HepG2 (cell line): ENCODE results near the gene SH3BGRL2. TPM values are rescaled to one million over a fixed set of nuclear protein-coding genes. Genes with fewer than 3 reads are reported as not detected.

Experiments used
- ATAC-seq: fragments of 200-7000 bp; cut with Tn5 transposase; 3 replicates; pipeline ENCODE4 v1.9.1; 2020; ENCODE audit warnings: mild to moderate bottlenecking, moderate library complexity
- BruUV-seq: library from RNA; stranded (reverse); fragments of 400-500 nt; replicated peaks from 2 replicates; lab custom pipeline; 2021; lab: Mats Ljungman, UMichigan
- CTCF ChIA-PET: fragments of 300-600 bp; formaldehyde crosslinking; extraction: SDS; loops from one replicate; lab custom pipeline; 2021; ENCODE audit warnings: low total read pairs, inconsistent platforms, low intra/inter-chr PET ratio; lab: Yijun Ruan, JAX
- POLR2A ChIA-PET: fragments of 350-600 bp; sonication (Branson Sonifier 250); formaldehyde crosslinking; loops from one replicate; lab custom pipeline; 2020; ENCODE audit warnings: antibody characterized with exemption, inconsistent platforms; lab: Yijun Ruan, JAX
- DNase-seq: peaks from one replicate; pipeline ENCODE4 v3.0.0-alpha.2; 2015; ENCODE audit warnings: low spot score
- FAIRE-seq: peaks from 3 replicates; lab custom pipeline; 2011; peaks lifted over from hg19 to GRCh38; lab: Jason Lieb, UNC
- H2AFZ ChIP-seq: one replicate; pipeline ENCODE4 v1.6.1; 2011; ENCODE audit warnings: low read length, inconsistent platforms
- H3K27ac ChIP-seq: fragments of 300-600 bp; 3 replicates; pipeline ENCODE4 v1.8.0; 2011; ENCODE audit warnings: mixed run types, mild to moderate bottlenecking, mixed read lengths, low read length, inconsistent platforms; ENCODE audit not compliant: insufficient read depth; ENCODE audit errors: extremely low read length
- H3K27me3 ChIP-seq, 2 experiments: fragments of 200-600 bp in 1 of 2; 2 replicates in 1 of 2; 3 replicates in 1 of 2; pipeline versions ENCODE4 v1.6.0 to v1.8.0; 2011; ENCODE audit warnings: low read length in 2 of 2, mild to moderate bottlenecking in 2 of 2, moderate library complexity in 2 of 2, inconsistent platforms in 1 of 2; ENCODE audit not compliant: insufficient read depth in 2 of 2, control insufficient read depth in 1 of 2
- H3K36me3 ChIP-seq, 2 experiments: fragments of 200-600 bp in 1 of 2; replicated peaks in 1 of 2; 2 replicates in 1 of 2; 3 replicates in 1 of 2; pipeline versions ENCODE4 v1.5.1 to v1.8.0; 2011; ENCODE audit warnings: low read length in 2 of 2, inconsistent platforms in 1 of 2; ENCODE audit not compliant: insufficient read depth in 2 of 2, control insufficient read depth in 1 of 2
- H3K4me1 ChIP-seq: 2 replicates; pipeline ENCODE4 v1.5.1; 2012; ENCODE audit warnings: low read length, inconsistent platforms; ENCODE audit not compliant: insufficient read depth
- H3K4me2 ChIP-seq: 2 replicates; pipeline ENCODE4 v1.6.0; 2011; ENCODE audit warnings: low read depth, low read length, inconsistent platforms
- H3K4me3 ChIP-seq, 3 experiments: fragments of 200-600 bp in 1 of 3; sonication (generic), shearing (Covaris generic) in 1 of 3; replicated peaks in 1 of 3; 2 replicates each; pipeline ENCODE4 v1.5.1; 2011 to 2016; ENCODE audit warnings: low read length in 3 of 3, inconsistent platforms in 2 of 3, low read depth in 2 of 3, mild to moderate bottlenecking in 2 of 3, control low read depth in 1 of 3, mixed read lengths in 1 of 3; ENCODE audit not compliant: insufficient read depth in 1 of 3
- H3K79me2 ChIP-seq: one replicate; pipeline ENCODE4 v1.6.1; 2011; ENCODE audit warnings: low read length, inconsistent platforms; ENCODE audit not compliant: insufficient read depth
- H3K9ac ChIP-seq: 2 replicates; pipeline ENCODE4 v1.6.0; 2011; ENCODE audit warnings: mild to moderate bottlenecking, low read depth, low read length, inconsistent platforms; ENCODE audit not compliant: insufficient read depth
- H3K9me3 ChIP-seq: 2 replicates; pipeline ENCODE4 v1.5.1; 2012; ENCODE audit warnings: mild to moderate bottlenecking, low read length
- H4K20me1 ChIP-seq: 2 replicates; pipeline ENCODE4 v1.6.0; 2011; ENCODE audit warnings: inconsistent platforms, mild to moderate bottlenecking, low read length, moderate library complexity; ENCODE audit not compliant: insufficient read depth
- ELF4 ChIP-seq: sonication (generic); formaldehyde crosslinking; IDR thresholded peaks from 2 replicates; pipeline ENCODE4 v1.5.0; 2020; ENCODE audit warnings: missing genetic modification reagents, mild to moderate bottlenecking, moderate library complexity, borderline replicate concordance
- GFI1 ChIP-seq: sonication (generic); formaldehyde crosslinking; IDR thresholded peaks from 2 replicates; pipeline ENCODE4 v1.5.0; 2020; ENCODE audit warnings: missing genetic modification reagents, mild to moderate bottlenecking, borderline replicate concordance
- JUND ChIP-seq: sonication (generic); formaldehyde crosslinking; IDR thresholded peaks from 2 replicates; pipeline ENCODE4 v1.8.0; 2022; ENCODE audit warnings: mild to moderate bottlenecking, missing genetic modification reagents
- MTA1 ChIP-seq: sonication (generic); formaldehyde crosslinking; IDR thresholded peaks from 2 replicates; pipeline ENCODE4 v1.4.0; 2020; ENCODE audit warnings: missing genetic modification reagents, mild to moderate bottlenecking, borderline replicate concordance
- PAX8 ChIP-seq: sonication (generic); formaldehyde crosslinking; IDR thresholded peaks from 2 replicates; pipeline ENCODE4 v1.8.0; 2022; ENCODE audit warnings: mild to moderate bottlenecking, missing genetic modification reagents, borderline replicate concordance
- ZFP62 ChIP-seq: sonication (generic); formaldehyde crosslinking; IDR thresholded peaks from 2 replicates; pipeline ENCODE4 v1.4.0; 2020; ENCODE audit warnings: missing genetic modification reagents
- ZNF3 ChIP-seq: IDR thresholded peaks from 2 replicates; pipeline ENCODE4 v1.7.0; 2017; ENCODE audit warnings: inconsistent platforms
- ZNF614 ChIP-seq: IDR thresholded peaks from 2 replicates; pipeline ENCODE4 v1.6.1; 2018; ENCODE audit warnings: missing biosample characterization, missing genetic modification reagents, inconsistent platforms, borderline replicate concordance
- ZSCAN30 ChIP-seq: sonication (generic); formaldehyde crosslinking; IDR thresholded peaks from 2 replicates; pipeline ENCODE4 v1.5.0; 2020; ENCODE audit warnings: mild to moderate bottlenecking, missing genetic modification reagents
- WGBS: methylation state at CpG from one replicate; pipeline ENCODE4 v1.1.6; 2017; ENCODE audit warnings: low lambda C conversion rate; 5-methylcytosine and 5-hydroxymethylcytosine counted together
- in situ Hi-C: cut with HindIII; loops from 2 replicates; pipeline ENCODE4 v1.10.0; 2017; ENCODE audit warnings: low pct_unique_long_range_greater_than_20kb; ENCODE audit not compliant: extremely low pct_ligation_motif_present
- intact Hi-C: fragments of 100-400 bp; cut with micrococcal nuclease; formaldehyde crosslinking; loops from one replicate; pipeline ENCODE4 v1.10.0; 2022; ENCODE audit not compliant: unreplicated experiment
- polyA plus RNA-seq, 8 experiments: library from polyadenylated mRNA; depleted of rRNA in 3 of 8; stranded (reverse) in 7 of 8; unstranded in 1 of 8; fragments of >200 nt; fragmentation: Illumina TruSeq in 4 of 8; extraction: Trizol in 4 of 8; gene quantifications; 2 replicates each; pipeline versions ENCODE4 v1.2.1 to v1.2.3, GENCODE V29; 2011 to 2016; ENCODE audit warnings: low read depth in 4 of 8, missing spikeins in 1 of 8, mixed read lengths in 1 of 8; ENCODE audit not compliant: insufficient read depth in 1 of 8
- total RNA-seq, 5 experiments: library from RNA; depleted of rRNA; stranded (reverse); fragments of >200 nt; fragmentation: Illumina TruSeq; extraction: Trizol; gene quantifications; 2 replicates each; pipeline ENCODE4 v1.2.3, GENCODE V29; 2016; ENCODE audit warnings: low read depth in 1 of 5
- TF ChIP-seq, protein P1 (sequence below): sonication (generic); formaldehyde crosslinking; IDR thresholded peaks from 2 replicates; pipeline ENCODE4 v1.4.0; 2020; ENCODE audit warnings: missing genetic modification reagents, borderline replicate concordance
- TF ChIP-seq, protein P2 (sequence below): IDR thresholded peaks from 2 replicates; pipeline ENCODE4 v1.4.0; 2020; ENCODE audit warnings: mild to moderate bottlenecking, missing genetic modification reagents
- TF ChIP-seq, protein P3 (sequence below): sonication (generic); formaldehyde crosslinking; IDR thresholded peaks from 2 replicates; pipeline ENCODE4 v1.4.0; 2020; ENCODE audit warnings: low read depth, mild to moderate bottlenecking, missing genetic modification reagents
- TF ChIP-seq, protein P4 (sequence below): sonication (generic); formaldehyde crosslinking; IDR thresholded peaks from 2 replicates; pipeline ENCODE4 v1.9.0; 2021; ENCODE audit warnings: missing genetic modification reagents, mild to moderate bottlenecking, borderline replicate concordance
- TF ChIP-seq, protein P5 (sequence below): sonication (generic); formaldehyde crosslinking; IDR thresholded peaks from 2 replicates; pipeline ENCODE4 v1.4.0; 2020; ENCODE audit warnings: mild to moderate bottlenecking, missing genetic modification reagents

The SH3BGRL2 gene
- total and polyA plus RNA-seq, 2 of the 13 experiments (the other 11 are each of a cell fraction or from before 2014, with no cell fraction given): 10.9 to 28.8 TPM

DNA sequence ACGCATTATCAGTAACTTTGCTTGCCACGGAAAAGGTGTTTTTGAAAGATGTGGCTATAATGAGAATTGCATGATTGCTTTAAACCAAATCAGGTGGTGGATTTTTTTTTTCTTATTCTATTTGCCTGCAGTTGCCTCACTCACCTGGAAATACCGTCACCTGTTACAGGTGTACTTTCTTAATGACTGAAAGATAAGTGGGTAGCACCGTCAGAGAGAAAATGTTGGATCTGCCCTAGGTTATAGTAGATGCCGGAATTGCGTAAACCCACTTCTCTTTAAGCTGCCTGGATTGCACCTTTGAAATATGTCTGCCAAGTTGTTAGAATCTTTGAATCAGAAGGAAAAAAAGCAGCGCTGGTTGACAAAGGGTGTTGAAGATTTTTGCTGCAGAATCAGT, 68.5 kb downstream of the SH3BGRL2 start:
- peaks cover 3 to 15% of the 10 kb centered on the region in 2 experiments; a peak in 4 of 5 replicates for H3K36me3 ChIP-seq
- ATAC-seq (no peak), DNase-seq (no peak), FAIRE-seq (no peak)
- BruUV-seq: no TSS peak
- no peak overlapping the region for H3K4me2 ChIP-seq
- H3K79me2 ChIP-seq: no peaks in the 10 kb centered on the region
- no peaks in the 10 kb centered on the region for H4K20me1 ChIP-seq
- no peaks in the 10 kb centered on the region for H3K4me1 ChIP-seq
- CTCF ChIA-PET: no interaction called here
- no peak overlapping the region for H3K4me3 ChIP-seq
- no peak overlapping the region for H3K27ac ChIP-seq
- no peaks in the 10 kb centered on the region for H3K9me3 ChIP-seq
- POLR2A ChIA-PET: no interaction called here
- H3K27me3 ChIP-seq: no peaks in the 10 kb centered on the region
- no peak overlapping the region for H2AFZ ChIP-seq
- no peak overlapping the region for H3K9ac ChIP-seq
- intact Hi-C loops (no loop called here), in situ Hi-C loops (no loop called here)
- 96% methylated on average over 7 of the region's 7 CpGs for WGBS
- TF ChIP-seq ZSCAN30 (CRISPR knock-in tag) (no peak), GFI1 (CRISPR knock-in tag) (no peak), PAX8 (CRISPR knock-in tag) (no peak), ZFP62 (CRISPR knock-in tag) (no peak), ELF4 (CRISPR knock-in tag) (no peak), MTA1 (CRISPR knock-in tag) (no peak), ZNF3 (no peak), ZNF614 (CRISPR knock-in tag) (no peak), JUND (CRISPR knock-in tag) (no peak)
- TF ChIP-seq, protein P1, sequence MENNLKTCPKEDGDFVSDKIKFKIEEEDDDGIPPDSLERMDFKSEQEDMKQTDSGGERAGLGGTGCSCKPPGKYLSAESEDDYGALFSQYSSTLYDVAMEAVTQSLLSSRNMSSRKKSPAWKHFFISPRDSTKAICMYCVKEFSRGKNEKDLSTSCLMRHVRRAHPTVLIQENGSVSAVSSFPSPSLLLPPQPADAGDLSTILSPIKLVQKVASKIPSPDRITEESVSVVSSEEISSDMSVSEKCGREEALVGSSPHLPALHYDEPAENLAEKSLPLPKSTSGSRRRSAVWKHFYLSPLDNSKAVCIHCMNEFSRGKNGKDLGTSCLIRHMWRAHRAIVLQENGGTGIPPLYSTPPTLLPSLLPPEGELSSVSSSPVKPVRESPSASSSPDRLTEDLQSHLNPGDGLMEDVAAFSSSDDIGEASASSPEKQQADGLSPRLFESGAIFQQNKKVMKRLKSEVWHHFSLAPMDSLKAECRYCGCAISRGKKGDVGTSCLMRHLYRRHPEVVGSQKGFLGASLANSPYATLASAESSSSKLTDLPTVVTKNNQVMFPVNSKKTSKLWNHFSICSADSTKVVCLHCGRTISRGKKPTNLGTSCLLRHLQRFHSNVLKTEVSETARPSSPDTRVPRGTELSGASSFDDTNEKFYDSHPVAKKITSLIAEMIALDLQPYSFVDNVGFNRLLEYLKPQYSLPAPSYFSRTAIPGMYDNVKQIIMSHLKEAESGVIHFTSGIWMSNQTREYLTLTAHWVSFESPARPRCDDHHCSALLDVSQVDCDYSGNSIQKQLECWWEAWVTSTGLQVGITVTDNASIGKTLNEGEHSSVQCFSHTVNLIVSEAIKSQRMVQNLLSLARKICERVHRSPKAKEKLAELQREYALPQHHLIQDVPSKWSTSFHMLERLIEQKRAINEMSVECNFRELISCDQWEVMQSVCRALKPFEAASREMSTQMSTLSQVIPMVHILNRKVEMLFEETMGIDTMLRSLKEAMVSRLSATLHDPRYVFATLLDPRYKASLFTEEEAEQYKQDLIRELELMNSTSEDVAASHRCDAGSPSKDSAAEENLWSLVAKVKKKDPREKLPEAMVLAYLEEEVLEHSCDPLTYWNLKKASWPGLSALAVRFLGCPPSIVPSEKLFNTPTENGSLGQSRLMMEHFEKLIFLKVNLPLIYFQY (CRISPR knock-in tag): no peak
- TF ChIP-seq, protein P2, sequence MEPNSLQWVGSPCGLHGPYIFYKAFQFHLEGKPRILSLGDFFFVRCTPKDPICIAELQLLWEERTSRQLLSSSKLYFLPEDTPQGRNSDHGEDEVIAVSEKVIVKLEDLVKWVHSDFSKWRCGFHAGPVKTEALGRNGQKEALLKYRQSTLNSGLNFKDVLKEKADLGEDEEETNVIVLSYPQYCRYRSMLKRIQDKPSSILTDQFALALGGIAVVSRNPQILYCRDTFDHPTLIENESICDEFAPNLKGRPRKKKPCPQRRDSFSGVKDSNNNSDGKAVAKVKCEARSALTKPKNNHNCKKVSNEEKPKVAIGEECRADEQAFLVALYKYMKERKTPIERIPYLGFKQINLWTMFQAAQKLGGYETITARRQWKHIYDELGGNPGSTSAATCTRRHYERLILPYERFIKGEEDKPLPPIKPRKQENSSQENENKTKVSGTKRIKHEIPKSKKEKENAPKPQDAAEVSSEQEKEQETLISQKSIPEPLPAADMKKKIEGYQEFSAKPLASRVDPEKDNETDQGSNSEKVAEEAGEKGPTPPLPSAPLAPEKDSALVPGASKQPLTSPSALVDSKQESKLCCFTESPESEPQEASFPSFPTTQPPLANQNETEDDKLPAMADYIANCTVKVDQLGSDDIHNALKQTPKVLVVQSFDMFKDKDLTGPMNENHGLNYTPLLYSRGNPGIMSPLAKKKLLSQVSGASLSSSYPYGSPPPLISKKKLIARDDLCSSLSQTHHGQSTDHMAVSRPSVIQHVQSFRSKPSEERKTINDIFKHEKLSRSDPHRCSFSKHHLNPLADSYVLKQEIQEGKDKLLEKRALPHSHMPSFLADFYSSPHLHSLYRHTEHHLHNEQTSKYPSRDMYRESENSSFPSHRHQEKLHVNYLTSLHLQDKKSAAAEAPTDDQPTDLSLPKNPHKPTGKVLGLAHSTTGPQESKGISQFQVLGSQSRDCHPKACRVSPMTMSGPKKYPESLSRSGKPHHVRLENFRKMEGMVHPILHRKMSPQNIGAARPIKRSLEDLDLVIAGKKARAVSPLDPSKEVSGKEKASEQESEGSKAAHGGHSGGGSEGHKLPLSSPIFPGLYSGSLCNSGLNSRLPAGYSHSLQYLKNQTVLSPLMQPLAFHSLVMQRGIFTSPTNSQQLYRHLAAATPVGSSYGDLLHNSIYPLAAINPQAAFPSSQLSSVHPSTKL: no peak
- TF ChIP-seq, protein P3, sequence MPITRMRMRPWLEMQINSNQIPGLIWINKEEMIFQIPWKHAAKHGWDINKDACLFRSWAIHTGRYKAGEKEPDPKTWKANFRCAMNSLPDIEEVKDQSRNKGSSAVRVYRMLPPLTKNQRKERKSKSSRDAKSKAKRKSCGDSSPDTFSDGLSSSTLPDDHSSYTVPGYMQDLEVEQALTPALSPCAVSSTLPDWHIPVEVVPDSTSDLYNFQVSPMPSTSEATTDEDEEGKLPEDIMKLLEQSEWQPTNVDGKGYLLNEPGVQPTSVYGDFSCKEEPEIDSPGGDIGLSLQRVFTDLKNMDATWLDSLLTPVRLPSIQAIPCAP (CRISPR knock-in tag): no peak
- TF ChIP-seq, protein P4, sequence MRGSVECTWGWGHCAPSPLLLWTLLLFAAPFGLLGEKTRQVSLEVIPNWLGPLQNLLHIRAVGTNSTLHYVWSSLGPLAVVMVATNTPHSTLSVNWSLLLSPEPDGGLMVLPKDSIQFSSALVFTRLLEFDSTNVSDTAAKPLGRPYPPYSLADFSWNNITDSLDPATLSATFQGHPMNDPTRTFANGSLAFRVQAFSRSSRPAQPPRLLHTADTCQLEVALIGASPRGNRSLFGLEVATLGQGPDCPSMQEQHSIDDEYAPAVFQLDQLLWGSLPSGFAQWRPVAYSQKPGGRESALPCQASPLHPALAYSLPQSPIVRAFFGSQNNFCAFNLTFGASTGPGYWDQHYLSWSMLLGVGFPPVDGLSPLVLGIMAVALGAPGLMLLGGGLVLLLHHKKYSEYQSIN (CRISPR knock-in tag): no peak
- TF ChIP-seq, protein P5, sequence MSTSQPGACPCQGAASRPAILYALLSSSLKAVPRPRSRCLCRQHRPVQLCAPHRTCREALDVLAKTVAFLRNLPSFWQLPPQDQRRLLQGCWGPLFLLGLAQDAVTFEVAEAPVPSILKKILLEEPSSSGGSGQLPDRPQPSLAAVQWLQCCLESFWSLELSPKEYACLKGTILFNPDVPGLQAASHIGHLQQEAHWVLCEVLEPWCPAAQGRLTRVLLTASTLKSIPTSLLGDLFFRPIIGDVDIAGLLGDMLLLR (CRISPR knock-in tag): no peak
